H1 (cell line): ENCODE data around the gene BLOC1S3. TPM values are rescaled to one million over a fixed set of nuclear protein-coding genes. Genes with fewer than 3 reads are reported as not detected.

Experiments used
- ASH2L ChIP-seq: fragments of 200-600, 300-600 bp; sonication (generic); IDR thresholded peaks from one replicate; pipeline ENCODE4 v1.7.1; 2017; ENCODE audit warnings: low read length
- CEBPB ChIP-seq: IDR thresholded peaks from 2 replicates; pipeline ENCODE4 v1.6.1; 2012; ENCODE audit warnings: low read depth, low read length
- CREB1 ChIP-seq: IDR thresholded peaks from 2 replicates; pipeline ENCODE4 v1.6.1; 2012; ENCODE audit warnings: inconsistent platforms
- SRF ChIP-seq: IDR thresholded peaks from 2 replicates; pipeline ENCODE4 v1.6.1; 2011; ENCODE audit warnings: mild to moderate bottlenecking, low read depth, low read length, moderate library complexity
- polyA plus RNA-seq, 7 experiments: library from polyadenylated mRNA; depleted of rRNA in 3 of 7; stranded (reverse) in 5 of 7; unstranded in 2 of 7; fragments of >200 nt in 5 of 7; fragments of 200-250 nt in 2 of 7; gene quantifications; 1 replicate in 5 of 7; 2 replicates in 1 of 7; 4 replicates in 1 of 7; pipeline versions ENCODE4 v1.2.1 to v1.2.3, GENCODE V29; 2011 to 2013; ENCODE audit warnings: missing spikeins in 2 of 7, mixed read lengths in 2 of 7
- total RNA-seq: library from RNA; stranded (reverse); fragmentation: NEBNext Ultra II Directional; extraction: Animal tissue kit (Norgen Biotek cat#: 25700); gene quantifications from 2 replicates; pipeline ENCODE4 v1.2.1, GENCODE V29; 2021
- TF ChIP-seq, protein P1 (sequence below): IDR thresholded peaks from 2 replicates; pipeline ENCODE4 v1.6.1; 2012; ENCODE audit warnings: low read length, inconsistent platforms

BLOC1S3 gene
- total and polyA plus RNA-seq, 2 of the 8 experiments (the other 6 are each of a cell fraction or from before 2014, with no cell fraction given), result 6.0 to 6.1 TPM

DNA sequence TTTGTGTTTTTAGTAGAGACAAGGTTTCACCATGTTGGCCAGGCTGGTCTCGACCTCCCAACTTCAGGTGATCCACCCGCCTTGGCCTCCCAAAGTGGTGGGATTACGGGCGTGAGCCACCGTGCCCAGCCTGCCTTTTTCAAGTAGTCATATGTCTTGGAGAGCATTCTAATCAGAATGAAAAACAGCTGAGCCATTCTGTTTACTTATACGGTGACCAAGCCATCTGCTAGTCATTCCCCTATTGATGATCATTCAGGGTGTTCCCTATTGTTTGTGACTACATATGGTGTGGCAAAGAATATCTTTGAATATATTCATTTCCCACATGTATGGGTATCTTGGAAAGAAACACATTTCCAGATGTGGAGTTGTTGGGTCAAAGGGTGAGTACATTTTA lies 17.2 kb downstream of the BLOC1S3 start (continued):
- no peak for TF ChIP-seq CREB1
- no peak for TF ChIP-seq SRF
- TF ChIP-seq, protein P1, sequence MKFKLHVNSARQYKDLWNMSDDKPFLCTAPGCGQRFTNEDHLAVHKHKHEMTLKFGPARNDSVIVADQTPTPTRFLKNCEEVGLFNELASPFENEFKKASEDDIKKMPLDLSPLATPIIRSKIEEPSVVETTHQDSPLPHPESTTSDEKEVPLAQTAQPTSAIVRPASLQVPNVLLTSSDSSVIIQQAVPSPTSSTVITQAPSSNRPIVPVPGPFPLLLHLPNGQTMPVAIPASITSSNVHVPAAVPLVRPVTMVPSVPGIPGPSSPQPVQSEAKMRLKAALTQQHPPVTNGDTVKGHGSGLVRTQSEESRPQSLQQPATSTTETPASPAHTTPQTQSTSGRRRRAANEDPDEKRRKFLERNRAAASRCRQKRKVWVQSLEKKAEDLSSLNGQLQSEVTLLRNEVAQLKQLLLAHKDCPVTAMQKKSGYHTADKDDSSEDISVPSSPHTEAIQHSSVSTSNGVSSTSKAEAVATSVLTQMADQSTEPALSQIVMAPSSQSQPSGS, result no peak
- TF ChIP-seq CEBPB, result no peak
- TF ChIP-seq ASH2L, result no peak
- TF ChIP-seq, all 59 proteins: peak for 0
